ENCODE data around the gene NAA10.

GRCh38 chrX:153930011-153930910, 4.6 kb downstream of the NAA10 start:
- TF ChIP-seq SIN3A (IDR thresholded peaks at IDR 0.05; ENCODE audit: borderline replicate concordance, insufficient read depth, low read length) (no peak), POLR2AphosphoS5 (IDR thresholded peaks at IDR 0.05; ENCODE audit: low read depth, low read length) (no peak; the same call in 1 of the 2 replicates), TAF1 (IDR thresholded peaks at IDR 0.05; ENCODE audit: borderline replicate concordance, insufficient read depth, low read length) (no peak), REST (IDR thresholded peaks at IDR 0.05; ENCODE audit: insufficient read depth in 1 of 2, low read depth in 2 of 2, low read length in 2 of 2) (no peak), FOXP2 (optimal IDR thresholded peaks at IDR 0.05; ENCODE audit: borderline replicate concordance, extremely low read depth, extremely low read length, insufficient read depth) (no peak)

Data from PFSK-1 (cell line).